HT-29 (cell line): Measurements from ENCODE around the gene SPATA13. TPM values are rescaled to one million over a fixed set of nuclear protein-coding genes. Genes with fewer than 3 reads are reported as not detected.
"Not testable (repeated sequence)": the region's sequence is repeated elsewhere in the genome, so short reads cannot be mapped to it uniquely, and the experiment has no call there.

Source experiments
- DNase-seq: peaks from one replicate; pipeline ENCODE4 v3.0.0-alpha.2; 2015; ENCODE audit warnings: low spot score
- total RNA-seq: library from RNA; depleted of rRNA; stranded (reverse); fragments of >200 nt; shearing (Covaris generic); gene quantifications from 2 replicates; pipeline ENCODE4 v1.2.3, GENCODE V29; 2014

The SPATA13 gene
- total RNA-seq, 1 experiment from 2014 or later, result 52.5 TPM

GRCh38 chr13:24308488-24309020 lies 148.0 kb downstream of the SPATA13 start:
- no peak for DNase-seq

GRCh38 chr13:24309300-24309699 lies 148.8 kb downstream of the SPATA13 start, which contains the start of gene C1QTNF9:
C1QTNF9 (plus strand) TSS chr13:24309580; CDS start chr13:24316004, 6,424 bp downstream.
- DNase-seq, result not testable (repeated sequence)

- peak; percentile 47 for DNase-seq
Measured at GRCh38 chr13:24313439-24313838, 152.9 kb downstream of the SPATA13 start.

GRCh38 chr13:24317835-24318234 lies 157.3 kb downstream of the SPATA13 start:
- not testable (repeated sequence) for DNase-seq

- not testable (repeated sequence) for DNase-seq
Measured at GRCh38 chr13:24318878-24319277, 158.4 kb downstream of the SPATA13 start.

- DNase-seq, result not testable (repeated sequence)
Measured at GRCh38 chr13:24319641-24320040, 159.1 kb downstream of the SPATA13 start.

GRCh38 chr13:24321416-24321815 lies 160.9 kb downstream of the SPATA13 start:
- not testable (repeated sequence) for DNase-seq

- DNase-seq, result peak; percentile 49
Measured at GRCh38 chr13:24322470-24322869, 161.9 kb downstream of the SPATA13 start.

GRCh38 chr13:24323036-24323738 lies 162.7 kb downstream of the SPATA13 start:
- no peak for DNase-seq

- no peak for DNase-seq
Measured at GRCh38 chr13:24323739-24324075, 163.2 kb downstream of the SPATA13 start.

GRCh38 chr13:24327598-24327997 lies 167.1 kb downstream of the SPATA13 start:
- DNase-seq, result not testable (repeated sequence)

- no peak for DNase-seq
Measured at GRCh38 chr13:24328145-24328544, 167.6 kb downstream of the SPATA13 start.

GRCh38 chr13:24338721-24339120 lies 178.2 kb downstream of the SPATA13 start:
- DNase-seq, result no peak

- DNase-seq, result no peak
Measured at GRCh38 chr13:24339937-24340607, 179.6 kb downstream of the SPATA13 start.

GRCh38 chr13:24340608-24340955 lies 180.1 kb downstream of the SPATA13 start:
- DNase-seq, result no peak

- DNase-seq, result peak; percentile 41
Measured at GRCh38 chr13:24341439-24341838, 180.9 kb downstream of the SPATA13 start.

- DNase-seq, result no peak
Measured at GRCh38 chr13:24348385-24348784, 187.9 kb downstream of the SPATA13 start.

GRCh38 chr13:24348797-24349515 lies 188.4 kb downstream of the SPATA13 start:
- peak; percentile 99 for DNase-seq

GRCh38 chr13:24349778-24350664 lies 189.5 kb downstream of the SPATA13 start:
- peak; percentile 32 for DNase-seq

- DNase-seq, result no peak
Measured at GRCh38 chr13:24351423-24351822, 190.9 kb downstream of the SPATA13 start.

GRCh38 chr13:24353736-24354135 lies 193.2 kb downstream of the SPATA13 start:
- DNase-seq, result no peak
